Measurements from ENCODE around the gene TENM3.

Gene TENM3

GRCh38 chr4:182255441-182256190 lies 12.4 kb downstream of the TENM3 start:
- no peak for DNase-seq

DNA sequence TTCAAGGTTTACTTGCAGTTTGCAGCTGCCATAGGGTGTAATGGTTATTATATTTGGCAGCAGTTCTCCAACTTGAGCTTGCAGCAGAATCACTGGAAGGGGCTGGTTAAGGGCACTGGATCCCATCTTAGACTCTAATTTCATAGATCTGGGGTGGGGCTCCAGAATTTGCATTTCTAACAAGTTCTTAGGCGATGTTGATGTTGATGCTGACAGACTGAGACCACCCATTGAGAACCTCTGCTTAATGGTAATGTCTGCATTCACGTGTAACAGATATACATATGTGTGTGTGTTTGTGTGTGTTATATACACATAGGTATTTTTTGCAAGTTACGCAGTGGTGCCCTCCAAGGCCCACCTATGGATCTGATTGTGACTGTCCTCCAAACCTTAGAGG lies 13.8 kb downstream of the TENM3 start:
- DNase-seq = no peak

- DNase-seq = no peak
Measured at GRCh38 chr4:182257503-182257902, 14.3 kb downstream of the TENM3 start.

GRCh38 chr4:182258441-182259000 lies 15.3 kb downstream of the TENM3 start:
- no peak for DNase-seq

DNA sequence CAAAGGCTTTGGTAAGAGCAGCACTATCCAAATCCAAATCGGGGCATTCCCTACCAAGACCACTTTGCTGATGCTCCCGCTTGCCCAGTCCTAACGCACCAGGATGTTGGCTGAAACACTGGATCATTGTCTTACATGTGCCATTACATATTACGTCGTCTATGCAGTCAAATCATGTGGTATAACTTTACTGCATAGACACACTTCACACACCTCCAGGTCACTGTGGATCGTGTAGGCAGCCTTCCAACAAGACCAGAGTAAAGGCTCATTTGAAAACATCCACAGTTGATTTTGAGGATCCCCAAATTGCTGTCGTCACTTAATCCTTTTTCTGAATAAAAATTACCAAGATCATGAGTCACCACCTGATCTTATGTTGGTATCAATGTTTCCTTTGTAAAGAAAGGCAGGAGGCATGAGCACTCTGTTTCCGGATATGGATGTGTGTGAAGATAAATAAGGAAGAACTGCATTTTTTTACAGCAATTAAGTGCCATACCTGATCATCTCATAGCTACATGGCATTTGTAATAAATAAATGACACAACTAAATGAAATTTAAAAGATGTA lies 18.5 kb downstream of the TENM3 start:
- DNase-seq = no peak

DNA sequence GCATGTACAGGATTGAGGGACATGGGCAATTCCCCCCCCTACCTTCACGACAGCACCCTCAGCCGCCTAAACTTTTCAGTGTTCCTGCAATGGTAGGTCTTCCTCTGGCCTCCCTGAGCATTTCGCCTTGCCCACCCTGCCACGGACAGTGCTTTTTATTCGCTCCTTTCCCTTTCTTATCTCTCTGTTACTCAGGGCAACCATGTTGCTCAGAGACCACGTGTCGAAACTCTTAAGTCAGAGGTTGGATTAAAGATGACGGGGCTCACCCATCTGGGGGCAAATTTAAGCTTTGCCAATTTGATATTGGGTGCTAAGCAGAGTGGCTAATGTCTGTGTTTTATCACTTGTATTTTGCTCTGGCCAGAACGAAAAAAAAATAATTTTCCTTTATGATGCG lies 20.4 kb downstream of the TENM3 start:
- no peak for DNase-seq

DNA sequence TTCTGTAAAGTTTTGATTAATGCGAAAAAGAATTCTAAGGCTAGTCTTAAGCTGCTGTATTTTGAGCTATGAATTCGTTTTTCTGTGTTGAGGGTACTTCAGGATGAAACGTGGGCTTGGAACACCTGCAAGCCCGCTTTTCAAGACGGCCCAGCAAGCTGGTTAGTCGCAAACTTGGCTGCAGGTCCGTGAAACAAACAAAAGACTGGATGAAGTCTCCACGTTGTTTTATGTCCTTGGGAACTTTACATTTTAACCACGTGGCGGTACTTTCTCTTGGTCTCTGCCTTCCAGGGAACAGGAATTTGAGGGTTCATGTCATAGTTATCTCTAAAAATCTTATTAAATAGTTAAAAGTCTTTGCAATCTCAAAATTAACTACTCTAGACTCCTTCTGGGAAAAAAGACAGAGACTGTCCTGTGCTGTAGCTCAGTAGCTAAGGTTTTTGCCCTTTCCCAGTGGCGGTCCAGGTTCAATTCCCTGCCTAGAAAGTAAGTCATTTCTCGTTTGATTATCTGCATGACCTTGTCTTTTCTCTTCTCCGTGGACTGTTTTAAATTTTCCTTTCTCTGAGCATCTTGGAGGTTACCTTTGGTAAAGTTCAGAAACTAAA lies 21.0 kb downstream of the TENM3 start:
- DNase-seq = no peak

DNA sequence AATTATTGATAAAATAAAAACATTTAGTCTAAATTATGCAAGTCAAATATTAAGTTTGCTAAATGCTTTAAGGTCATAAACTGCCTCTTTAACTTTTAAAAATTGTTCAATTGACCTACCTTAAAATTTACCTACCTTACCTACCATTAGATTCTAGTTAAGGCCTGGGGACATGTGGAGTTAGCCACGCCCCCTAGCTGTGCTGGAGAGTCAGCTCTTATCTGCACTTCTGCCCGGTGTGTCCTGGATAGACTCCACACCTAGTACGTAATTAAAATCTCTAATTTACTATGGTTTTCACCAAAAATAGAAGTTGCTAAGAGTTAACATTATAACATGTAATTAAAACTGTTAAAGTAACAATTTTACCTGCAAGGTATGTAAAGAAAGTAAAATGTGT lies 22.7 kb downstream of the TENM3 start:
- DNase-seq = no peak

GRCh38 chr4:182267048-182267447 lies 23.8 kb downstream of the TENM3 start:
- no peak for DNase-seq

DNA sequence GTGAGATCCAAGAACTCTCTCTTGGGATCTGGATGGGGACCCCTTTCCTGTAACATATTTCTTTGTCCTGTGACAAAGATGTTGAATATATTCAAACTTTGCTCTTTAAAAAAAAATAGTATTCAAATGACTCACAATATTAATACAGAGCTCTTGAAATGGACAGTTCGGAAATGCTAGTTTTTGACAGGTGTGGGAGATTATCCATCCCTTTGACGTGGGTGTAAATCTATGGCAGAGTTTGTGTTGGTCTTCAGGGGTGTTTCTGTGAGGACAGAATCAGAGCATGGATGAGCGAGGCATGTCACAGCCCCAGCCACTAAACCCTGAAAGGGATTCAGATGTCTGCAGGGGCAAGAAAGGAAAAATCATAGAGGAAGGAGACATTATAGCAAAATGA lies 25.8 kb downstream of the TENM3 start:
- no peak for DNase-seq

- DNase-seq = no peak
Measured at GRCh38 chr4:182271731-182272130, 28.5 kb downstream of the TENM3 start.

GRCh38 chr4:182272151-182272550 lies 28.9 kb downstream of the TENM3 start:
- DNase-seq = peak; percentile 57

GRCh38 chr4:182273191-182273935 lies 30.2 kb downstream of the TENM3 start:
- DNase-seq = no peak

DNA sequence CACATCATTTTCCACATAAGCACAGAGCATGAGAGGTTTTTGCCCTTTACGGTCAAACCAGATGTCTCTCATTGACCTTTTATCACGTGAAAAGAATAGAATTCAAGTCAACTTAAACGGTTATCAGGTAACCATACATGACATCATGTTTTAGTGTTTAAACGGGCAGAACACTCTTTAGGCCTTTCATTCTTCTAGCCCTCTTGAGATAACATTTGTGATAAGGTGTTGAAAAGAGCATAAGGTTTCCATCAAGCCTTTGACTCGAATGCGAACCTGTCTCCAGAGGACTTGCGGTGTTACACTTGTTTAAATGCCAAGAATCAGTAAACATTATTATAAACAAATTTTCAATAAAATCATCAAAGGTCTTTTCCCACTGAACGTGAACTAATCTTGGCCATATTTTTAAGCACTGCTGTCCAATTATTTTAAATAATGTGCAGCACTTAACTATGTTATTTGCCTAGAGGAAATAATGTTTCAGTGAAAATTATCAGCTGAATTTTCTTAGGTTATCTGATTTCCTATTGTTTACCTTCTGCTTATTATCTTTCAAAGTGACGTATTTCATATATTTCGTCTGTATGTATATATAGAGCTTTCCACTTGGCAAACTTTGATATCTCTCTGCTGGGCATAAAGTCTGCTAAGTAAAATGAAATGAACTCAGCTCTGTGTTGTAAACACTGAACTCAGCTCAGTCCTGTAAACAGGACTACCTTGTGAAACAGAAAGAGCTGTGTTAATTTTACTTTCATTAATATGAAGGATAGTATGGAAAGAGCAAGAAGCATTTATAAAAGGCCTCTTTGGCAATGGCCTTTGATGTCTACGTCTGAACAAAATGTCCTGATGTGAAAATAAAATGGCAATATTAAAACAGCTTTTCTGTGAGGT lies 33.3 kb downstream of the TENM3 start:
- no peak for DNase-seq

DNA sequence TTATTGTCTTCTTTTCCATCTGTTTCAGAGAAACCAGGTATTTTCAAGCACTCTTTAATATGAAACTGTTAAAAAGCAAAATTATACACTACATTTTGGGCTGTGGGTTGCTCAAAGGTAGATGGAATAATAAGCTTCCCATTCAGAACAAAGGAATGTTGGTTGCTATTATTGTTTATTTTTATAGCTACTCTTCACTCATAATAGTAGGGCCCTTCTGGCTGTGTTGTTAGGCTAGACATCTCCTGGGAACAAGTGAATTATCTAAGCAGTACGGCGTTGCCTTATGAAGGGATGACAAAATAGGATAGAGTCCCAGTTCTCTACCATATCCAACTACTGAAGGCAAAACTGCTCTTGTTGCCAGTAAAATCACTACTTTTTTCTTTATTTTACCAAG lies 34.2 kb downstream of the TENM3 start:
- peak; percentile 20 for DNase-seq

GRCh38 chr4:182278729-182279128 lies 35.5 kb downstream of the TENM3 start:
- no peak for DNase-seq

DNA sequence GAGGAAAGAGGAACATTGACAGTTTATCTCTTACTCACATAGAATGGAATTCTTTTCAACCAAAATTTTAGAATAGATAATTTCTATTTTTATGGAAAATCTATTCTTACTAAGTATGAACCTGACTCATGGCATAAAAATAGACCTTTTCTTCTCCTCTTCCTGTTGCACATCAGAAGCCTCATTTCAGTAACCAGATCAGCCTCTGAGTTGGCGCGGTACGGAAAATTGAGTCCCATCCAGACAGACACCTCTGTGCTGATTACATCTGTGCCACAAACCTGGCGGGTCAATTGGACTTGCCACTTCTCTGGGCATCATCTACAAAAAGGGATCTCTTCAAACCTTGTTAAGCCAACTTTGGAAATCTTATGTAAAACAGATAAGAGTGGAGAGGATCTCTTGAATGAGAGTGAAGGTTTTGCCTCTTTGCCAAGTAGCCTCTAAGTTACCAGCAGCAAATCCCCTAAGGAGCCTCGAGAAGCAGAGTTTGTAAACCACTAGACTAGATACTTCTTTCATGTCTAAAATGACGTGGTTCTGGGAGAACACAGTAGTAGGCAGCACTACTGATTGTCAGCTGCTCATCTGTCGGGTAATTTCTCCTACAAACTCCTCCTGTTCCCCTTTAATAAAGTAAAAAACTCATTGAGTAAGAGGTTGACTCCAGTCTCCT lies 37.4 kb downstream of the TENM3 start:
- DNase-seq = peak; percentile 51

DNA sequence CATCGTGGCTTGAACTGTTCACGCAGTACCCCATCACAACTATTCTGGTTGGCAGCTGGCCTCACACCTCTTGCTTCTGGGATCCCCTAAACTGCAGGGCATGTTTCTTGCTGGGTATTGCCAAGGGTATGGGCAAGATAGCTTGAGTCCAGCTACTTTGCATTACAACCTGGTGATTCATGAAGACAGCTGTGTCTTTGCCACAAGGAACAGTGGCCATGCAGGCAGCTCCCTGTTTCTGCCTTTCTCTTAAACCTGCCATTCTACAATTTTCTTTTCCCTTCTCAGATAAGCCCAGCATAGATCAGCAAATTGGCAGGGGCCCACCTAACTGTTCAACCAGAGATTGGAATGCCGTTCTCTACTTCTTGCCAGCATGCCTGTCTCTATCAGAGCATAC lies 42.8 kb downstream of the TENM3 start:
- DNase-seq = peak; percentile 28

DNA sequence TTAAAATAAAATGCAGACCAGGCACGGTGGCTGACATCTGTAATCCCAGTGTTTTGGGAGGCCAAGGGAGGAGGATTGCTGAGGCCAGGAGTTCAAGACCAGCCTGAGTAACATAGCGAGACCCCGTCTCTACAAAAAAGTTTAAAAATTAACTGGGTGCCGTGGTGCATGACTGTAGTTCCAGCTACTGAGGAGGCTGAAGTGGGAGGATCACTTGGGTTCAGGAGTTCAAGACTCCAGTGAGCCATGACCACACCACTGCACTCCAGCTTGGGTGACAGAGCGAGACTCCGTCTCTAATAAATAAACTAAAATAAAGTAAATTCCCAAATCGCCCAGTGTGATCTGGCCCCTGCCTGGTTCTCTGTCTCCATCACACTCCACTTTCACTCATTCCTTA lies 43.7 kb downstream of the TENM3 start:
- no peak for DNase-seq

DNA sequence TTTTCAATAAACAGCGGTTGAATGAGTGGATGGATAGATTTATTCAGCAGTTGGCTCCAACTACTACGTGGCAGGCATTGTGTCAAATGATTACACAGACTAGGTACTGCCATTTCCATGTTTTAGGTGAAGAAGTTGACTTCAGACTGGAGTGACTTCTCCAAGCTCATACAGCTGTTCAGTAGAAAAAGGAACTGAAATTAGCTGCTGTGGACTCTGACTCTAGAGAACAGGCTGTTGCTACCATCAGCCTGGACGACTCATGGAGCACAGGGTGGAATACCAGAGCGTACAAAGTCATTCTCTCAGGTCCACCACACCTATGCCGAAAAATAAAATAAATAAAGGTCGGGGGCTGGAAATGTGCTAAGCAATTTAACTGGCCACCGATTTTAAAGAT lies 45.3 kb downstream of the TENM3 start:
- no peak for DNase-seq

DNA sequence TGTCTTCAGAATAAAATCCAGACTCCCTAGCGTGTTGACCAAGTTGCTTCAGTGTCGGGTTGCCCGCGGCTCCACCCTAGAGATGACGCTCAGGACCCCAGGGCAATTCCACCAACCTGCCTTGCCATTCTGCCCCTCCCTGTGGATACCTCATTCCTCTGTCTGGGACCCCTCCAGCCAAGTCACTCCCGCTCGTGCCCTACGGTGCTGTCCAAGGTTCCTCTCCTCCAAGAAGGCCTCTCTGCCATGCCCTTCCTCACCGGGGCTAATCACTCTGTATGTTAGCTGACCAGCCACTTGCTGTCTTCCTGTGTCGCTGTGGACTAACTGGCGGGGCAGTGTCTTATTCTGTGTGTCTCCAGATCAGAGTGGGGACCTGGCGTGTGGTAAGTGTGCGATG lies 46.6 kb downstream of the TENM3 start:
- no peak for DNase-seq

GRCh38 chr4:182291175-182291574 lies 48.0 kb downstream of the TENM3 start:
- DNase-seq = no peak
